ENCODE results near the gene ANO8. TPM values are rescaled to one million over a fixed set of nuclear protein-coding genes. Genes with fewer than 3 reads are reported as not detected.
A peak's percentile ranks its signal among the peaks of the same experiment; 100 is the strongest.

ANO8 gene
- total and polyA plus RNA-seq, 2 of the 13 experiments (the other 11 are each of a cell fraction or from before 2014, with no cell fraction given), result 1.8 to 3.5 TPM

DNA sequence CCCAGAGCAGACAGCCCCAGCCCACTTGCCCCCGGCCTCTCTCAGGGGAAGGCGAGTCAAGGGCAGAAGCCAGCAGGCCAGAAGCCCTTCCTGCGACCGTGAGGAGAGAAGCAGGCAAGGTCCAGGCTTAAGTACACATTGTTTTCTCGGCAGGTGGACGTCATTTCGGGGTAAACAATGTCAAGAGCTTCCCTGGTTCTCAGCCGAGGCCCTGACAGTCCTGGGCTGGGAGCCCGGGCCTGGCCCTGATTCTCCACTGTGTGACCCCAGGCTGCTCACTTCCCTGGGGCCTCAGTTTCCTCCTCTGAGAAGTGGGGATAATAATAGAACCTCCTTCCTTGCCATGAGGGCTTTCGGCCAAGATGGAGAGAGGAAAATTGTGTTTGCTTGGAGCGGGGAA lies 23.1 kb upstream of the ANO8 start (continued):
- TF ChIP-seq ZNF274 (CRISPR knock-in tag; IDR thresholded peaks at IDR 0.05), result no peak
- no peak for TF ChIP-seq ZNF432 (CRISPR knock-in tag; IDR thresholded peaks at IDR 0.05; ENCODE audit: borderline replicate concordance)
- TF ChIP-seq, protein P1, sequence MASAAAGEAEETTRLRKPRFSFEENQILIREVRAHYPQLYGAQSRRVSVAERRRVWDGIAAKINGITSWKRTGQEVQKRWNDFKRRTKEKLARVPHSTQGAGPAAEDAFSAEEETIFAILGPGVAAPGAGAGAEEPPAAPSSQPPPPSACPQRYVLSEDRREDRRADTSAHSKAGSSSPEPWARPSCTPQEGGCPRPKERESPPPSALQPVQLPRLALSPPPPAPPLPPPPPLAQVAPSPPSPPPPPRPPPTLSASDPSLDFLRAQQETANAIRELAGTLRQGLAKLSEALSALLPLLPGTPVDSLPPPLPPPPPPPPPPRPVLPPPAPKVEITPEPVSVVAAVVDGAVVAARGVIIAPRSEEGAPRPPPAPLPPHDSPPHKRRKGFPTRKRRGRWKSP (CRISPR knock-in tag; IDR thresholded peaks at IDR 0.05), result no peak
- no peak for TF ChIP-seq ISL2 (CRISPR knock-in tag; IDR thresholded peaks at IDR 0.05)
- no peak for TF ChIP-seq ZNF792 (CRISPR knock-in tag; IDR thresholded peaks at IDR 0.05)

DNA sequence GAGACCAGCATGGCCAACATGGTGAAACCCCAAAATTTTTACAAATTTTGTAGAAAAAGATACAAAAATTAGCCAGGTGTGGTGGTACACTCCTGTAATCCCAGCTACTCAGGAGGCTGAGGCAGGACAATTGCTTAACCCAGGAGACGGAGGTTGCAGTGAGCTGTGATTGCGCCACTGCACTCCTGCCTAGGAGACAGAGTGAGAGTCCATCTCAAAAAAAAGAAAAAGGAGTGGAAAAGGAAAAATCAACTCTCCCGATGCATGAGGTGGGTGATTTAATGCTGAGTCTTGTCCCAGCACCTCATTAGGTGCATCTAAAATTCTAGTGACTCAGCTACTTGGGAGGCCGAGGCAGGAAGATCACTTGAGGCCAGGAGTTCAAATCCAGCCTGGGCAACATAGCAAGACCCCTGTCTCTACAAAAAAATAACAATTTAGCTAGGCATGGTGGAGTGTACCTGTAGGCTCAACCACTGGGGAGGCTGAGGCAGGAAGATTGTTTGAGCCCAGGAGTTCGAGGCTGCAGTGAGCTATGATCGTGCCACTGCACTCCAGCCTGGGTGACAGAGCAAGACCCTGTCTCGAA lies 22.5 kb upstream of the ANO8 start:
- in situ Hi-C loops (cut with HindIII; ENCODE audit: extremely low pct_ligation_motif_present, low pct_unique_long_range_greater_than_20kb), result no loop called here
- no peaks in the 10 kb centered on the region for H3K36me3 ChIP-seq (replicated peaks in 1 of 2; ENCODE audit: control insufficient read depth in 1 of 2, insufficient read depth in 2 of 2, low read length in 2 of 2)
- BruUV-seq (replicated peaks), result no TSS peak
- no peaks in the 10 kb centered on the region for H4K20me1 ChIP-seq (ENCODE audit: insufficient read depth, low read length)
- no peak overlapping the region for H3K27ac ChIP-seq (ENCODE audit: extremely low read length, insufficient read depth, low read length)
- CTCF ChIA-PET (ENCODE audit: low intra/inter-chr PET ratio, low total read pairs), result no interaction called here
- no peaks in the 10 kb centered on the region for H3K9me3 ChIP-seq (ENCODE audit: low read length)
- H2AFZ ChIP-seq (ENCODE audit: low read length), result no peak overlapping the region
- DNase-seq (ENCODE audit: low spot score), result no peak
- POLR2A ChIA-PET, result no interaction called here
- peak overlapping the region; percentile 53; the same call in 1 of the 2 replicates for H3K4me2 ChIP-seq (ENCODE audit: low read depth, low read length)
- no peak overlapping the region for H3K9ac ChIP-seq (ENCODE audit: insufficient read depth, low read depth, low read length)
- peaks cover 24% of the 10 kb centered on the region for H3K4me1 ChIP-seq (ENCODE audit: insufficient read depth, low read length)
- FAIRE-seq, result no peak
- no peaks in the 10 kb centered on the region for H3K79me2 ChIP-seq (ENCODE audit: insufficient read depth, low read length)
- intact Hi-C loops (cut with micrococcal nuclease; ENCODE audit: unreplicated experiment), result no loop called here
- H3K27me3 ChIP-seq (ENCODE audit: control insufficient read depth in 1 of 2, insufficient read depth in 2 of 2, low read length in 2 of 2), result peaks cover 3 to 13% of the 10 kb centered on the region in 2 experiments; a peak in 3 of 5 replicates
- WGBS (ENCODE audit: low lambda C conversion rate), result 22% methylated on average over 7 of the region's 7 CpGs
- H3K4me3 ChIP-seq (replicated peaks in 1 of 3; ENCODE audit: insufficient read depth in 1 of 3, low read depth in 2 of 3, low read length in 3 of 3), result no peak overlapping the region
- ATAC-seq, result no peak
- TF ChIP-seq IKZF4 (CRISPR knock-in tag; IDR thresholded peaks at IDR 0.05; ENCODE audit: borderline replicate concordance, low read depth, not compliant biosample characterization) (no peak), CEBPB (IDR thresholded peaks at IDR 0.05; ENCODE audit: borderline replicate concordance, low read depth, low read length) (peak; percentile 69; the same call in 1 of the 2 replicates), SP2 (CRISPR knock-in tag; IDR thresholded peaks at IDR 0.05) (no peak), ZNF17 (CRISPR knock-in tag; IDR thresholded peaks at IDR 0.05) (no peak), HCFC1 (IDR thresholded peaks at IDR 0.05; ENCODE audit: low read depth, low read length) (no peak), ZMYM3 (CRISPR knock-in tag; IDR thresholded peaks at IDR 0.05) (peak; percentile 6; the same call in 1 of the 2 replicates), WIZ (CRISPR knock-in tag; IDR thresholded peaks at IDR 0.05) (no peak), JARID2 (CRISPR knock-in tag; IDR thresholded peaks at IDR 0.05; ENCODE audit: insufficient replicate concordance) (no peak), SRY (CRISPR knock-in tag; IDR thresholded peaks at IDR 0.05) (no peak), HIVEP1 (CRISPR knock-in tag; IDR thresholded peaks at IDR 0.05) (no peak), ZNF562 (CRISPR knock-in tag; IDR thresholded peaks at IDR 0.05; ENCODE audit: borderline replicate concordance) (no peak)
- TF ChIP-seq, protein P2, sequence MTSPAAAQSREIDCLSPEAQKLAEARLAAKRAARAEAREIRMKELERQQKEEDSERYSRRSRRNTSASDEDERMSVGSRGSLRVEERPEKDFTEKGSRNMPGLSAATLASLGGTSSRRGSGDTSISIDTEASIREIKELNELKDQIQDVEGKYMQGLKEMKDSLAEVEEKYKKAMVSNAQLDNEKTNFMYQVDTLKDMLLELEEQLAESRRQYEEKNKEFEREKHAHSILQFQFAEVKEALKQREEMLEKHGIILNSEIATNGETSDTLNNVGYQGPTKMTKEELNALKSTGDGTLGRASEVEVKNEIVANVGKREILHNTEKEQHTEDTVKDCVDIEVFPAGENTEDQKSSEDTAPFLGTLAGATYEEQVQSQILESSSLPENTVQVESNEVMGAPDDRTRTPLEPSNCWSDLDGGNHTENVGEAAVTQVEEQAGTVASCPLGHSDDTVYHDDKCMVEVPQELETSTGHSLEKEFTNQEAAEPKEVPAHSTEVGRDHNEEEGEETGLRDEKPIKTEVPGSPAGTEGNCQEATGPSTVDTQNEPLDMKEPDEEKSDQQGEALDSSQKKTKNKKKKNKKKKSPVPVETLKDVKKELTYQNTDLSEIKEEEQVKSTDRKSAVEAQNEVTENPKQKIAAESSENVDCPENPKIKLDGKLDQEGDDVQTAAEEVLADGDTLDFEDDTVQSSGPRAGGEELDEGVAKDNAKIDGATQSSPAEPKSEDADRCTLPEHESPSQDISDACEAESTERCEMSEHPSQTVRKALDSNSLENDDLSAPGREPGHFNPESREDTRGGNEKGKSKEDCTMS (CRISPR knock-in tag; conservative IDR thresholded peaks at IDR 0.05), result no peak
- TF ChIP-seq, protein P3, sequence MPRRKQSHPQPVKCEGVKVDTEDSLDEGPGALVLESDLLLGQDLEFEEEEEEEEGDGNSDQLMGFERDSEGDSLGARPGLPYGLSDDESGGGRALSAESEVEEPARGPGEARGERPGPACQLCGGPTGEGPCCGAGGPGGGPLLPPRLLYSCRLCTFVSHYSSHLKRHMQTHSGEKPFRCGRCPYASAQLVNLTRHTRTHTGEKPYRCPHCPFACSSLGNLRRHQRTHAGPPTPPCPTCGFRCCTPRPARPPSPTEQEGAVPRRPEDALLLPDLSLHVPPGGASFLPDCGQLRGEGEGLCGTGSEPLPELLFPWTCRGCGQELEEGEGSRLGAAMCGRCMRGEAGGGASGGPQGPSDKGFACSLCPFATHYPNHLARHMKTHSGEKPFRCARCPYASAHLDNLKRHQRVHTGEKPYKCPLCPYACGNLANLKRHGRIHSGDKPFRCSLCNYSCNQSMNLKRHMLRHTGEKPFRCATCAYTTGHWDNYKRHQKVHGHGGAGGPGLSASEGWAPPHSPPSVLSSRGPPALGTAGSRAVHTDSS (CRISPR knock-in tag; conservative IDR thresholded peaks at IDR 0.05), result no peak
